Kidney capillary endothelial cell (primary cell): ENCODE results near the gene KCTD13.
"Not testable (repeated sequence)": the region's sequence is repeated elsewhere in the genome, so short reads cannot be mapped to it uniquely, and the experiment has no call there.

ENCODE experiments used
- DNase-seq: peaks from one replicate; pipeline ENCODE4 v3.0.0-alpha.2; 2018; ENCODE audit warnings: low spot score

The KCTD13 gene

GRCh38 chr16:29925781-29926710 is at the start of gene KCTD13:
KCTD13 (minus strand) TSS chr16:29926226; CDS start chr16:29926033, 193 bp downstream.
- peak; percentile 79 for DNase-seq

DNA sequence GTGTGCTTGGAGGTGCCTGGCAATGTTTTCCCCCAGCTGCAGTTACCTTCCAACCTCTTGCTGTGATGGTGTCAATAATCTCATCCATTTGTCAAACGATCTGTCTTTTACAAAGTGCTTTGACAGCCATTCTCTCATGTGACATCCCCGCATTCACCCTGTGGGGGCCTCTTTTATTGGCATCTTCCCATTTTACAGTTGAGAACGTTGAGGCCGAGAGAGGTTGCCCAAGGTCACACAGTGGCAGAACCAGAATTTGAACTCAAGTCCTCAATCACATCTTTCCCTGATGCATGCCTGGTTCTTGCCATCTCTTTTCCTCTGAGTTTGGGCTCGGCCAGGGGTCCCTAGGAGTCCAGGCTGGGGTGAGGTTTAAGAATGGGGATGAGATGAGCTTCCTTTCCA is 49.1 kb upstream of the KCTD13 start:
- no peak for DNase-seq

- DNase-seq, result peak; percentile 63
Observed at GRCh38 chr16:29974291-29975133, 48.5 kb upstream of the KCTD13 start.

- DNase-seq, result peak; percentile 99
Observed at GRCh38 chr16:29973384-29974246, 47.6 kb upstream of the KCTD13 start, which contains the start of gene TAOK2. TAOK2 (plus strand) TSS chr16:29973868; CDS start chr16:29977773, 3,905 bp downstream.

DNA sequence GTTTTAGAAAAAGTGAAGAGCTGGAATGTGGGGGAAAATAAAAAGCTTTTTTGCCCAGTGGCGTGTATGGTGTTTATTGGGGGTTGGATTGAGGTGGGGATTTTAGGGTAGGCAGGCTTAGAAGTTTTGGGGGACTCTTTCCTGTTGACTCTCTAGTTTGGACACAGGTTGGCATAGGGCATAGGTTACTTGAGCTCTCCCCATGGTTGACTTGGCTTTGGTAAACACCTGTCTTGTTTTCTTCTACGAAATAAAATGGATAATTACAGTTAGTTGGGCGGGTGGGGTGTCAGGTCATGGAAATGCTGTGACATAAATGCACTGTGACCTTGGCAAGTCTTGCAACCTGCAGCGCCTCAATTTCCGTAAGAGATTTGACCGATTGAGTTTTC is 47.0 kb upstream of the KCTD13 start:
- no peak for DNase-seq

DNA sequence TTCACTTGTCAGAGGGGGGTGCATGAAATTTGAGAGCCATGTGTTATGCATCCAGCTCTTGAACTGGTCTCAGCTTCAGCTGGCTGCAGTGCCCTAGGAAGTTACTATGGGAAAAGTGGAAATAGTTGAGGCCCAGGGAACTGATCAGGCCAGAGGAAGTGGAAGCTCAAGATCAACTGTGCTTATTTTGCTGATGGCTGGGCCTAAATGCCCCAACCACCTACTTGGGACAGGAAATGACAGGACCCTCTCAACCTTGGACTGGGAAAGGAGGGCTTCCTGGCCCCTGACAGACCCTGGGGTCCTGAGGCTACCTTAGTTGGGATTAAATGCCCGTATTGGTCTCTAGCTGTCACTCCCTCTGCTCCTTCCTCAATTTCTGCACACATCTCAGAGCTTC is 46.5 kb upstream of the KCTD13 start:
- DNase-seq, result no peak

DNA sequence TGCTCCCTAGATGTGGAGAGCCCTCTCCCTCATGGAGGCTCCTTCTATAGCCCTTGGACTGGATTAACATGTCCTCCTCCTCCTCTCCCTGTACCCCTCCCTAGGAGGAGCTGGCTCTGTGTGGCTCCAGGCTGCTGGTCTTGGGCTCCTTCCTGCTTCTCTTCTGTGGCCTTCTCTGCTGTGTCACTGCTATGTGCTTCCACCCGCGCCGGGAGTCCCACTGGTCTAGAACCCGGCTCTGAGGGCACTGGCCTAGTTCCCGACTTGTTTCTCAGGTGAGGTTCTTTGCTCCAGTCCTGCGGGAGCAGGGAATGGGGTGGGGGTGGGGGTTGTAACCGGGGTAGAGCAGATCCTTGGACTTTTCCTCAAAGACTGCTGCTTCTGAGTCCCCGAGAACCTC is 45.3 kb upstream of the KCTD13 start:
- DNase-seq, result no peak

GRCh38 chr16:29968205-29968604 is 42.2 kb upstream of the KCTD13 start:
- DNase-seq, result no peak

GRCh38 chr16:29963021-29963743 is 37.2 kb upstream of the KCTD13 start:
- DNase-seq, result no peak

GRCh38 chr16:29962344-29962994 is 36.4 kb upstream of the KCTD13 start:
- peak; percentile 30 for DNase-seq

GRCh38 chr16:29961479-29962343 is 35.7 kb upstream of the KCTD13 start, which contains the start of gene TMEM219:
TMEM219 (plus strand) TSS chr16:29962079; CDS start chr16:29963144, 1,065 bp downstream.
- DNase-seq, result peak; percentile 85

DNA sequence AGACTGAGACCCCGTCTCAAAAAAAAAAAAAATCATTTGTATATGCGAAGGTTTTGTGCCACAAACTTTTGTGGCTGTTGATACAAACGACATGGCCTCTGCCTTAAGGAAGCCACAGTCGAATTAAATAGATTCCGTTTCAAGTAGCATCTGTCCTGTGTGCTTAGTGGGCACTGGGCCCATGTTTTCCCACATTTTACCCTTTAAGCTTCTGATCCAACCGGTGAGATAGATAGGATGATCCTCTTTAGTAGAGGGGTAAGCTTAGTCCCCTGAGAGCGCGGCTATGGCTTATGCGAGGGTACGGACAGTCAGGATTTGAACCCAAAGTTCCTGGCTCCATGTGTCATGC is 35.1 kb upstream of the KCTD13 start:
- no peak for DNase-seq

DNA sequence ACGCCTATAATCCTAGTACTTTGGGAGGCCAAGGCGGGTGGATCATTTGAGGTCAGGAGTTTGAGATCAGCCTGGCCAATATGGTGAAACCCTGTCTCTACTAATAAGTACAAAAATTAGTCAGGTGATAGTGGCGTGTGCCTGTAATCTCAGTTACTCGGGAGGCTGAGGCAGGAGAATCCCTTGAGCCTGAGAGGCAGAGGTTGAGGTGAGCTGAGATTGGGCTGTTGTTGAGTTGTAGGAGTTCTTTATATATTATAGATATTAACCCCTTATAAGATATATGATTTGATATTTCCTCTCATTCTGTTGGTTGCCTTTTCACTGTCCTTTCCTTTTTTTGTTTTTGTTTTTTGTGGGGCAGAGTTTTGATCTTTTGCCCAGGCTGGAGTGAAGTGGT is 33.8 kb upstream of the KCTD13 start:
- not testable (repeated sequence) for DNase-seq

- DNase-seq, result no peak
Observed at GRCh38 chr16:29959293-29959692, 33.3 kb upstream of the KCTD13 start.

GRCh38 chr16:29958756-29959155 is 32.7 kb upstream of the KCTD13 start:
- DNase-seq, result no peak

DNA sequence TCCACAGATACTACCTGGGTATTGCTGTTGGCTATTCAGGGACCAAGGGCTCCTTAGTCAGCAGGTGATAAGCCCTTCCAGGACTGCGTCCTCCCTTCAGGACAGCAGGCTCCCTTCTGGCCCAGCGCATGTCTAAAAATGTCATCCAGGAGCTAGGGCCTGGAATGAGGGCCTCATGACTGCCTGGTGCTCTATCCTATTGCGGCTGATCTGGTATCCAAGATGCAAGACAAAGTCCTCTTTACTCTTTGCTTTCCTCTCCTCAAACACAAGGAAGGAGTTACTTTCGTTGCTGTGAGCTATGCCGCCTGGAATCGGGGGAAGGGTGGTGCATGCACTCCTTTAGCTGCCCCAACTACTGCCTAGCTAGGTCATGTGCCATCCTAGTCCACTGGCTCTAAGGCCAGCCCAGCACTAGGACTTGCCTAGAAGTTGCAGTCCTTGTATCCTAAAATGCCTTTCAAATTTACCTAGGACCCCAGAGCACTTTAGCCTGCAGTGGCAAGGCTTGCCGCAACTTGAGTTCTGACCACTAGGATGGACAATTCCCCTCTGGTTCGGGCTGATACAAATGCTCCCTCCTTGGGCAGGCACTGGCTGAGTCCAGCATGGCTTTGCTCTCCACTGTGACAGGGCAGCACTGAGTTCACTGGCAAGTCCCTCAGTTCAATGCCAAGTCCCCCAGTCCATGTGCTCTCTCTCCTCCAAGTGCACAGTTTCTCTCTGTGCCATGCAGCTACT is 25.8 kb upstream of the KCTD13 start:
- DNase-seq, result no peak

- DNase-seq, result no peak
Observed at GRCh38 chr16:29950806-29951461, 24.9 kb upstream of the KCTD13 start.

DNA sequence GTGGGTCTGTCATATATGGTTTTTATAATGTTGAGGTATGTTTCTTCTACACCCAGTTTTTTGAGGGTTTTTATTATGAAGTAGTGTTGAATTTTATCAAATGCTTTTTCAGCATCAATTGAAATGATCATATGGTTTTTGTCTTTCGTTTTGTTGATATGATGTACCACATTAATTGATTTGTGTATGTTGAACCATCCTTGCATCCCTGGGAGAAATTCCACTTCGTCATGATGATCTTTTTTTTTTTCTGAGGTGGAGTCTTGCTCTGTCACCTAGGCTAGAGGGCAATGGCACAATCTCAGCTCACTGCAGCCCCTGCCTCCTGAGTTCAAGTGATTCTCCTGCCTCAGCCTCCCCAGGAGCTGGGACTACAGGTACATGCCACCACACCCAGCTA is 21.9 kb upstream of the KCTD13 start:
- DNase-seq, result no peak
